Measurements from ENCODE around the gene H6PD.
A peak's percentile ranks its signal among the peaks of the same experiment; 100 is the strongest.

The H6PD gene

DNA sequence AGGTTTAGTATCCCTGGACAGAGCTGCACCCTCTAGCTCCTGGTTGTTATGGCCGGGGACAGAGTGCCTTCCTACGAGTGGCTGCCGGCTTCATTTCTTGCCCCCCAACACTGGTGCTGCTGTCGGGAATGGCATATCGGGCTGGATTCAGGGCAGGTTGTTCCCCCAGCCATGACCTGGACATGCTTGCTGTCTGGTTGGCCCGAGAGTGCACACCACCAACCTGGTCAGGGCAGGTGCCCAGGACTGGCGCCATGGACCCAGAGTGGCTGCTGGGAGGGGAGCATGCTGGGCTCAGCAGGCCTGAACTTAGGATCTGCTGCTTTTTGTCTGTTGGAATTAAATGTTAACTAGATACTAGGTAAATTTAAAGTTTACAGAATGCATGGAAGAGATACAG, 21.8 kb downstream of the H6PD start:
- no peak for DNase-seq (ENCODE audit: low read depth, low spot score)

DNA sequence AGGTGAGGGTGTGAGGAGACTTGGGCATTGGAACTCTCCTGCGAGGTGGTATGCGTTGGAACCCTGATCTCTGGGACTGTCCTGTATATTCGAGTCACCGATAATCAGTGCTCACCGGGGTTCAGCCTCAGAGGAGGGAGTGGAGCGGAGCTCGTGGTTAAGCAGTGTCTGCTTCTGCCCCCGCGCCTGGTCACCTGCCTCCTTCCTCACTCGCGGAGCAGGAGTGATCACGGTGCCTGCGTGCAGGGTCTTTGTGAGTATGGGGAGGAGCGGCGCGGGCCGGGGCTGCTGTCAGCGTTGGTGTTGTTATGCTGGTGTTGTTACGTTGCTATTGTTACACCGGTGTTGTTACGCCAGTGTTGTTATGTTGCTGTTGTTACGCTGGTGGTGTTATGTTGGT, 23.3 kb downstream of the H6PD start:
- DNase-seq (ENCODE audit: low read depth, low spot score) = no peak

- no peak for DNase-seq (ENCODE audit: low read depth, low spot score)
Measured at GRCh38 chr1:9258629-9259028, 24.1 kb downstream of the H6PD start.

GRCh38 chr1:9260059-9260766, 25.6 kb downstream of the H6PD start:
- DNase-seq (ENCODE audit: low read depth, low spot score) = no peak

- no peak for DNase-seq (ENCODE audit: low read depth, low spot score)
Measured at GRCh38 chr1:9261496-9261895, 26.9 kb downstream of the H6PD start.

- DNase-seq (ENCODE audit: low read depth, low spot score) = no peak
Measured at GRCh38 chr1:9262096-9262986, 27.8 kb downstream of the H6PD start.

- no peak for DNase-seq (ENCODE audit: low read depth, low spot score)
Measured at GRCh38 chr1:9263276-9263855, 28.8 kb downstream of the H6PD start.

DNA sequence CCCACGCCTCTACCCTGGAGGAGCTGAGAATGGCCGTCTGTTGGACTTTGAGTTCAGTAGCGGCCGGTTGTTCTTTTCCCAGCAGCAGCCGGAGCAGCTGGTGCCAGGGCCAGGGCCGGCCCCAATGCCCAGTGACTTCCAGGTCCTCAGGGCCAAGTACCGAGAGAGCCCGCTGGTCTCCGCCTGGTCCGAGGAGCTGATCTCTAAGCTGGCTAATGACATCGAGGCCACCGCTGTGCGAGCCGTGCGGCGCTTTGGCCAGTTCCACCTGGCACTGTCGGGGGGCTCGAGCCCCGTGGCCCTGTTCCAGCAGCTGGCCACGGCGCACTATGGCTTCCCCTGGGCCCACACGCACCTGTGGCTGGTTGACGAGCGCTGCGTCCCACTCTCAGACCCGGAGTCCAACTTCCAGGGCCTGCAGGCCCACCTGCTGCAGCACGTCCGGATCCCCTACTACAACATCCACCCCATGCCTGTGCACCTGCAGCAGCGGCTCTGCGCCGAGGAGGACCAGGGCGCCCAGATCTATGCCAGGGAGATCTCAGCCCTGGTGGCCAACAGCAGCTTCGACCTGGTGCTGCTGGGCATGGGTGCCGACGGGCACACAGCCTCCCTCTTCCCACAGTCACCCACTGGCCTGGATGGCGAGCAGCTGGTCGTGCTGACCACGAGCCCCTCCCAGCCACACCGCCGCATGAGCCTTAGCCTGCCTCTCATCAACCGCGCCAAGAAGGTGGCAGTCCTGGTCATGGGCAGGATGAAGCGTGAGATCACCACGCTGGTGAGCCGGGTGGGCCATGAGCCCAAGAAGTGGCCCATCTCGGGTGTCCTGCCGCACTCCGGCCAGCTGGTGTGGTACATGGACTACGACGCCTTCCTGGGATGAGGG, 29.7 kb downstream of the H6PD start:
- DNase-seq (ENCODE audit: low read depth, low spot score) = no peak

GRCh38 chr1:9265037-9265436, 30.5 kb downstream of the H6PD start:
- no peak for DNase-seq (ENCODE audit: low read depth, low spot score)

GRCh38 chr1:9265968-9266367, 31.4 kb downstream of the H6PD start:
- DNase-seq (ENCODE audit: low read depth, low spot score) = no peak

DNA sequence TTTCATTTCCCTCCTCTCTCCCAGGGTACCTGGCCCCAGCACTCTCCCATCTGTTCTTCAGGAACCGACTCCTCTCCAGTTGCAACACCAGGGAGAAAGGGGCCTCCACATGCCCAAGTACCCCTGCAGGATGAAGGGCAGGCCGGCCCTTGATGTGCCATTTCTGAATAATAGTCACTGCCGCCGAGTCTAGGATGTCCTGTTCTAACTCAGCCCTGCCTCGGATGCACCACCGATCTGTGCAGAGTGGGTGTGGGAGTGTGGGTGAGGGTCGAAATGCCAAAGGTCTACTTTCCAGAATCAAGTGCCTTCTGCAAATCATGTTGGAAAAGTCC, 32.7 kb downstream of the H6PD start:
- no peak for DNase-seq (ENCODE audit: low read depth, low spot score)

DNA sequence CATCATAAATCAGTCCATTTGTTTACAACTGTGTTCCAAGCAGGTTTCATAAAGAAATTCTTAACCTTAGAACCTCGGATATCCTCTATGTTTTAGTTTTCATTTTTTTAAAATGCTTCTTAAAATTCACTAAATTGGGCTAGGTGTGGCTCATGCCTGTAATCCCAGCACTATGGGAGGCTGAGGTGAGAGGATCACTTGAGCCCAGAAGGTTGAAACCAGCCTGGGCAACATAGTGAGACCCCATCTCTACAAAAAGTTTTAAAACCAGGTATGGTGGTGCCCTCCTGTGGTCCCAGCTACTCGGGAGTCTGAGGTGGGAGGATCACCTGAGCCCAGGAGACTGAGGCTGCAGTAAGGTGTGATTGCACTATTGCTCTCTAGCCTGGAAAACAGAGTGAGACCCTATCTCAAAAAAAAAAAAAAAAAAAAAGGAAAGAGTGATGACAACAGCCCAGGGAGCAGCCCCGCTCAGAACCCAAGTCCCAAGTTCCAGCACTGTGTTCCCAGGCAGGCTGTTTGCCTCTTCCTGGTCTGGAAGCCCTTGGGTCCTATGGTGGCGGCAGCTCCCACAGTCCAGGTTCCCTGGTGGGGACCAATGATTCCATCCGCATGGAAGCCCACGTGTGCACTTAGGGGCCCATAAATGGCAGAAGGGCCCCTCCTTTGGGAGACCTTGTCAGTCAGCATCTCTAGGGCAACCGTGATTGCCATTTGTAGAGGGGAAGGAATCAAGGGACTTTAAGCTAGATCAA, 33.4 kb downstream of the H6PD start:
- no peak for DNase-seq (ENCODE audit: low read depth, low spot score)

DNA sequence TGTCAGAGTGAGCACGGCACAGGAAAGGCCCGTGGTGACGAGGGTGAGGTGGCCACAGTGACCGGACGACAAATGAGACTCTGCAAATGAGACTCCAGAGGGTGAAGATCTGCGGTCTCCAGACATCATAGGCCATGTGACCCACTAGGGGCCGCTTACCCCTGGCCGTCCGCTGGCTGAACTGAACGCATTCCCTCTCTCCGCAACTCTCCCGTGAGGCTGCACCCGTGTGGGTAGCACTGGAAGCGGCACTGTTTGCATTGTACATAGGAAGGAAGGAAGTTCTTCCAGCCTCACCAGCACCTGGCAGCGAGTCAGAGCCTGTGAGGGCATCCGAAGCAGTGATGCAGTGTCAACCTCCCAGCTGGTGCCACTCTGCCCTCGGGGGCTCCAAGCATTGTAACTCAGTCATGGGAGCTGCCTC, 34.5 kb downstream of the H6PD start:
- no peak for DNase-seq (ENCODE audit: low read depth, low spot score)

- DNase-seq (ENCODE audit: low read depth, low spot score) = no peak
Measured at GRCh38 chr1:9269721-9270120, 35.1 kb downstream of the H6PD start.

GRCh38 chr1:9270290-9270883, 35.8 kb downstream of the H6PD start:
- peak; percentile 68 for DNase-seq (ENCODE audit: low read depth, low spot score)

GRCh38 chr1:9271283-9271682, 36.7 kb downstream of the H6PD start:
- no peak for DNase-seq (ENCODE audit: low read depth, low spot score)

GRCh38 chr1:9271861-9272595, 37.5 kb downstream of the H6PD start:
- DNase-seq (ENCODE audit: low read depth, low spot score) = no peak

GRCh38 chr1:9273177-9273576, 38.6 kb downstream of the H6PD start:
- DNase-seq (ENCODE audit: low read depth, low spot score) = no peak

DNA sequence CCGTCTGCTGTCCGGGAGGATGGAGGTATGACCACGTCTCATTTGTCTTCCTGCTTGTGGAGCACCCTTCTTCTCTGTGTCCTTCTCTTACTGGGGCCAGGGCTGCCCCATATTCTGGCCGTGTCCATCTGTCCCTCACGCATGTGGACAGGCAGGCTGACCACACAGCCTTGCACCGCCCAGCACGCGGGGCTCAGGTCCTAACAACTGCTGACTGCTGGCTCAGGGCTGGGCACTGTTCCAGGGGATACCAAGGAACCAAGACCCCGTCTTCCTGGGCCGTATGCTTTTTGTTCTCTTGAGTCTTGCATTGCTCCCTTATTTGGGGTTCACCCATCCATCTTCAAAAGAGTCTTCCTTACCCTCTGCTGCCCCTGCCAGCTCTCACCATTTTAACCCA, 40.6 kb downstream of the H6PD start:
- no peak for DNase-seq (ENCODE audit: low read depth, low spot score)

- DNase-seq (ENCODE audit: low read depth, low spot score) = peak; percentile 43
Measured at GRCh38 chr1:9275567-9276034, 41.0 kb downstream of the H6PD start.

All from ELF-1 (cell line).